GM23338 (cell line): Measurements from ENCODE around the gene CYSTM1. TPM values are rescaled to one million over a fixed set of nuclear protein-coding genes. Genes with fewer than 3 reads are reported as not detected.

Experiments used
- ATAC-seq: fragments of 200-7000 bp; cut with Tn5 transposase; 3 replicates; pipeline ENCODE4 v1.9.1; 2020
- DNase-seq: peaks from one replicate; pipeline ENCODE4 v3.0.0-alpha.2; 2015; ENCODE audit warnings: low spot score
- H2AFZ ChIP-seq: fragments of 200-600 bp; sonication (generic); 2 replicates; pipeline ENCODE4 v1.8.0; 2016; ENCODE audit warnings: antibody characterized with exemption, mild to moderate bottlenecking, moderate library complexity
- H3F3A ChIP-seq: fragments of 200-600 bp; sonication (generic); replicated peaks from 2 replicates; pipeline ENCODE4 v1.8.0; 2017; ENCODE audit warnings: antibody characterized with exemption, mixed run types, low read depth
- H3K27ac ChIP-seq: fragments of 200-600 bp; sonication (generic); 2 replicates; pipeline ENCODE4 v1.6.1; 2016; ENCODE audit warnings: low read depth
- H3K27me3 ChIP-seq: fragments of 200-600 bp; sonication (generic); 2 replicates; pipeline ENCODE4 v1.8.0; 2016; ENCODE audit warnings: mild to moderate bottlenecking, mixed run types, moderate library complexity; ENCODE audit not compliant: insufficient read depth
- H3K36me3 ChIP-seq: fragments of 200-600 bp; sonication (generic); 2 replicates; pipeline ENCODE4 v1.8.0; 2016; ENCODE audit warnings: mild to moderate bottlenecking; ENCODE audit not compliant: insufficient read depth
- H3K4me1 ChIP-seq: fragments of 200-600 bp; sonication (generic); 2 replicates; pipeline ENCODE4 v1.8.0; 2016; ENCODE audit warnings: mild to moderate bottlenecking, moderate library complexity; ENCODE audit not compliant: insufficient read depth
- H3K4me2 ChIP-seq: fragments of 200-600 bp; sonication (generic); 2 replicates; pipeline ENCODE4 v1.7.1; 2017; ENCODE audit warnings: mixed run types
- H3K4me3 ChIP-seq: fragments of 200-600 bp; sonication (generic); 2 replicates; pipeline ENCODE4 v1.6.1; 2016; ENCODE audit warnings: mixed run types
- H3K79me2 ChIP-seq: fragments of 200-600 bp; sonication (generic); replicated peaks from 2 replicates; pipeline ENCODE4 v1.8.0; 2017; ENCODE audit warnings: mild to moderate bottlenecking; ENCODE audit not compliant: insufficient read depth
- H3K9me2 ChIP-seq: fragments of 200-600 bp; sonication (generic); 2 replicates; pipeline ENCODE4 v1.8.0; 2017; ENCODE audit not compliant: insufficient read depth
- H4K20me1 ChIP-seq: fragments of 200-600 bp; sonication (generic); replicated peaks from 2 replicates; pipeline ENCODE4 v1.8.0; 2017; ENCODE audit warnings: mild to moderate bottlenecking; ENCODE audit not compliant: insufficient read depth
- H3K27ac Mint-ChIP-seq: 2 replicates; pipeline ENCODE4 v1.8.0; 2020; ENCODE audit warnings: inconsistent platforms, mild to moderate bottlenecking, moderate library complexity, mixed read lengths
- H3K27me3 Mint-ChIP-seq: 3 replicates; pipeline ENCODE4 v1.8.0; 2022; ENCODE audit warnings: low read depth, mild to moderate bottlenecking, moderate library complexity, mixed read lengths, inconsistent platforms; ENCODE audit not compliant: insufficient read depth, poor library complexity
- H3K36me3 Mint-ChIP-seq: 3 replicates; pipeline ENCODE4 v1.8.0; 2021; ENCODE audit warnings: low read depth, mild to moderate bottlenecking, inconsistent platforms, moderate library complexity, mixed read lengths
- H3K4me1 Mint-ChIP-seq: 3 replicates; pipeline ENCODE4 v1.8.0; 2020; ENCODE audit warnings: mild to moderate bottlenecking, inconsistent platforms, mixed read lengths
- H3K4me3 Mint-ChIP-seq: 3 replicates; pipeline ENCODE4 v1.8.0; 2021; ENCODE audit warnings: moderate library complexity, mild to moderate bottlenecking, inconsistent platforms, mixed read lengths
- H3K9me3 Mint-ChIP-seq: 3 replicates; pipeline ENCODE4 v1.8.0; 2020; ENCODE audit warnings: moderate library complexity, mild to moderate bottlenecking, inconsistent platforms, mixed read lengths
- CREB1 ChIP-seq: fragments of 250-450 bp; sonication (Bioruptor Pico); IDR thresholded peaks from 2 replicates; pipeline ENCODE4 v1.5.0; 2020; ENCODE audit warnings: low read depth, mild to moderate bottlenecking, moderate library complexity
- EZH2 ChIP-seq: fragments of 200-600 bp; sonication (generic); IDR thresholded peaks from one replicate; pipeline ENCODE4 v1.8.0; 2017; ENCODE audit warnings: antibody characterized with exemption, mild to moderate bottlenecking, low read depth; ENCODE audit not compliant: unreplicated experiment
- EZH2phosphoT487 ChIP-seq: fragments of 200-600 bp; sonication (generic); IDR thresholded peaks from one replicate; pipeline ENCODE4 v1.8.1; 2018; ENCODE audit warnings: antibody characterized with exemption; ENCODE audit not compliant: unreplicated experiment
- JUNB ChIP-seq: IDR thresholded peaks from one replicate; pipeline ENCODE4 v1.6.1; 2016; ENCODE audit warnings: antibody characterized with exemption; ENCODE audit not compliant: unreplicated experiment
- POLR2AphosphoS5 ChIP-seq: IDR thresholded peaks from 2 replicates; pipeline ENCODE4 v1.6.1; 2016; ENCODE audit warnings: antibody characterized with exemption, low read depth
- STAT1 ChIP-seq: IDR thresholded peaks from one replicate; pipeline ENCODE4 v1.6.1; 2016; ENCODE audit warnings: antibody characterized with exemption; ENCODE audit not compliant: unreplicated experiment
- ZNF114 ChIP-seq: fragments of 250-450 bp; sonication (Bioruptor Pico); IDR thresholded peaks from 2 replicates; pipeline ENCODE4 v1.5.0; 2020; ENCODE audit warnings: mild to moderate bottlenecking, moderate library complexity
- ZNF331 ChIP-seq: fragments of 250-450 bp; sonication (Bioruptor Pico); IDR thresholded peaks from 2 replicates; pipeline ENCODE4 v1.5.0; 2020; ENCODE audit warnings: low read depth, mild to moderate bottlenecking, moderate library complexity
- polyA plus RNA-seq: library from polyadenylated mRNA; unstranded; fragments of >200 nt; fragmentation: Nextera tagmentation; extraction: Ambion mirVana; gene quantifications from 2 replicates; pipeline ENCODE4 v1.2.1, GENCODE V29; 2016
- total RNA-seq: library from RNA; depleted of rRNA; stranded (reverse); fragments of >200 nt; shearing (Covaris generic); gene quantifications from 2 replicates; pipeline ENCODE4 v1.2.3, GENCODE V29; 2014
- TF ChIP-seq, protein P1 (sequence below): fragments of 250-450 bp; sonication (Bioruptor Pico); IDR thresholded peaks from 2 replicates; pipeline ENCODE4 v1.5.0; 2020; ENCODE audit warnings: mild to moderate bottlenecking, moderate library complexity
- TF ChIP-seq, protein P2 (sequence below): IDR thresholded peaks from 2 replicates; pipeline ENCODE4 v1.6.1; 2016; ENCODE audit warnings: antibody characterized with exemption
- TF ChIP-seq, protein P3 (sequence below): IDR thresholded peaks from one replicate; pipeline ENCODE4 v1.6.1; 2018; ENCODE audit warnings: antibody characterized with exemption; ENCODE audit not compliant: unreplicated experiment

Gene CYSTM1
- total and polyA plus RNA-seq, 2 experiments from 2014 or later: 14.4 to 46.0 TPM

DNA sequence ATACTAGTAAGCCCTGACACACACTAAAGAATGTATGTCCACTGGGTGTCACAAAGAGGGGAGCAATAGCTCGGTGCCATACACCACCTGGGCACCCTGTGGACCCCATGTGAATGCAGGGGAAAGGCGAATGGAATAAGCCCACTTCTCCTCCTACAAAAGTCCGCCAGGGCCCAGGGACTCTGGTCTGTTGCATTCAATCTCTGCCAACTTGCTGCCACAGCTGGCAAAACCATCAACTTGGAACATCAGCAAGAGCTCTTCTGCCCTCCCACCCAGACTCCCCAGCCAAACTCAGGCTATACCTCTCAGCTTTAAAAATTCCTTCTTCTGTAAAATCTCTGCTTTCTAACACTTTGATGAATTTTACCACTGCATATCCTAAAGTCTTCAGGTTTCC is 73.4 kb downstream of the CYSTM1 start (continued):
- TF ChIP-seq, protein P1, sequence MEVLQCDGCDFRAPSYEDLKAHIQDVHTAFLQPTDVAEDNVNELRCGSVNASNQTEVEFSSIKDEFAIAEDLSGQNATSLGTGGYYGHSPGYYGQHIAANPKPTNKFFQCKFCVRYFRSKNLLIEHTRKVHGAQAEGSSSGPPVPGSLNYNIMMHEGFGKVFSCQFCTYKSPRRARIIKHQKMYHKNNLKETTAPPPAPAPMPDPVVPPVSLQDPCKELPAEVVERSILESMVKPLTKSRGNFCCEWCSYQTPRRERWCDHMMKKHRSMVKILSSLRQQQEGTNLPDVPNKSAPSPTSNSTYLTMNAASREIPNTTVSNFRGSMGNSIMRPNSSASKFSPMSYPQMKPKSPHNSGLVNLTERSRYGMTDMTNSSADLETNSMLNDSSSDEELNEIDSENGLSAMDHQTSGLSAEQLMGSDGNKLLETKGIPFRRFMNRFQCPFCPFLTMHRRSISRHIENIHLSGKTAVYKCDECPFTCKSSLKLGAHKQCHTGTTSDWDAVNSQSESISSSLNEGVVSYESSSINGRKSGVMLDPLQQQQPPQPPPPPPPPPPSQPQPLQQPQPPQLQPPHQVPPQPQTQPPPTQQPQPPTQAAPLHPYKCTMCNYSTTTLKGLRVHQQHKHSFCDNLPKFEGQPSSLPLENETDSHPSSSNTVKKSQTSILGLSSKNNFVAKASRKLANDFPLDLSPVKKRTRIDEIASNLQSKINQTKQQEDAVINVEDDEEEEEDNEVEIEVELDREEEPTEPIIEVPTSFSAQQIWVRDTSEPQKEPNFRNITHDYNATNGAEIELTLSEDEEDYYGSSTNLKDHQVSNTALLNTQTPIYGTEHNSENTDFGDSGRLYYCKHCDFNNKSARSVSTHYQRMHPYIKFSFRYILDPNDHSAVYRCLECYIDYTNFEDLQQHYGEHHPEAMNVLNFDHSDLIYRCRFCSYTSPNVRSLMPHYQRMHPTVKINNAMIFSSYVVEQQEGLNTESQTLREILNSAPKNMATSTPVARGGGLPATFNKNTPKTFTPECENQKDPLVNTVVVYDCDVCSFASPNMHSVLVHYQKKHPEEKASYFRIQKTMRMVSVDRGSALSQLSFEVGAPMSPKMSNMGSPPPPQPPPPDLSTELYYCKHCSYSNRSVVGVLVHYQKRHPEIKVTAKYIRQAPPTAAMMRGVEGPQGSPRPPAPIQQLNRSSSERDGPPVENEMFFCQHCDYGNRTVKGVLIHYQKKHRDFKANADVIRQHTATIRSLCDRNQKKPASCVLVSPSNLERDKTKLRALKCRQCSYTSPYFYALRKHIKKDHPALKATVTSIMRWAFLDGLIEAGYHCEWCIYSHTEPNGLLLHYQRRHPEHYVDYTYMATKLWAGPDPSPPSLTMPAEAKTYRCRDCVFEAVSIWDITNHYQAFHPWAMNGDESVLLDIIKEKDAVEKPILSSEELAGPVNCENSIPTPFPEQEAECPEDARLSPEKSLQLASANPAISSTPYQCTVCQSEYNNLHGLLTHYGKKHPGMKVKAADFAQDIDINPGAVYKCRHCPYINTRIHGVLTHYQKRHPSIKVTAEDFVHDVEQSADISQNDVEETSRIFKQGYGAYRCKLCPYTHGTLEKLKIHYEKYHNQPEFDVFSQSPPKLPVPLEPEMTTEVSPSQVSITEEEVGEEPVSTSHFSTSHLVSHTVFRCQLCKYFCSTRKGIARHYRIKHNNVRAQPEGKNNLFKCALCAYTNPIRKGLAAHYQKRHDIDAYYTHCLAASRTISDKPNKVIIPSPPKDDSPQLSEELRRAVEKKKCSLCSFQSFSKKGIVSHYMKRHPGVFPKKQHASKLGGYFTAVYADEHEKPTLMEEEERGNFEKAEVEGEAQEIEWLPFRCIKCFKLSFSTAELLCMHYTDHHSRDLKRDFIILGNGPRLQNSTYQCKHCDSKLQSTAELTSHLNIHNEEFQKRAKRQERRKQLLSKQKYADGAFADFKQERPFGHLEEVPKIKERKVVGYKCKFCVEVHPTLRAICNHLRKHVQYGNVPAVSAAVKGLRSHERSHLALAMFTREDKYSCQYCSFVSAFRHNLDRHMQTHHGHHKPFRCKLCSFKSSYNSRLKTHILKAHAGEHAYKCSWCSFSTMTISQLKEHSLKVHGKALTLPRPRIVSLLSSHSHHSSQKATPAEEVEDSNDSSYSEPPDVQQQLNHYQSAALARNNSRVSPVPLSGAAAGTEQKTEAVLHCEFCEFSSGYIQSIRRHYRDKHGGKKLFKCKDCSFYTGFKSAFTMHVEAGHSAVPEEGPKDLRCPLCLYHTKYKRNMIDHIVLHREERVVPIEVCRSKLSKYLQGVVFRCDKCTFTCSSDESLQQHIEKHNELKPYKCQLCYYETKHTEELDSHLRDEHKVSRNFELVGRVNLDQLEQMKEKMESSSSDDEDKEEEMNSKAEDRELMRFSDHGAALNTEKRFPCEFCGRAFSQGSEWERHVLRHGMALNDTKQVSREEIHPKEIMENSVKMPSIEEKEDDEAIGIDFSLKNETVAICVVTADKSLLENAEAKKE (CRISPR knock-in tag): no peak
- TF ChIP-seq, protein P2, sequence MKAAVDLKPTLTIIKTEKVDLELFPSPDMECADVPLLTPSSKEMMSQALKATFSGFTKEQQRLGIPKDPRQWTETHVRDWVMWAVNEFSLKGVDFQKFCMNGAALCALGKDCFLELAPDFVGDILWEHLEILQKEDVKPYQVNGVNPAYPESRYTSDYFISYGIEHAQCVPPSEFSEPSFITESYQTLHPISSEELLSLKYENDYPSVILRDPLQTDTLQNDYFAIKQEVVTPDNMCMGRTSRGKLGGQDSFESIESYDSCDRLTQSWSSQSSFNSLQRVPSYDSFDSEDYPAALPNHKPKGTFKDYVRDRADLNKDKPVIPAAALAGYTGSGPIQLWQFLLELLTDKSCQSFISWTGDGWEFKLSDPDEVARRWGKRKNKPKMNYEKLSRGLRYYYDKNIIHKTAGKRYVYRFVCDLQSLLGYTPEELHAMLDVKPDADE: no peak
- TF ChIP-seq ZNF114 (no peak), CREB1 (CRISPR knock-in tag) (no peak)

DNA sequence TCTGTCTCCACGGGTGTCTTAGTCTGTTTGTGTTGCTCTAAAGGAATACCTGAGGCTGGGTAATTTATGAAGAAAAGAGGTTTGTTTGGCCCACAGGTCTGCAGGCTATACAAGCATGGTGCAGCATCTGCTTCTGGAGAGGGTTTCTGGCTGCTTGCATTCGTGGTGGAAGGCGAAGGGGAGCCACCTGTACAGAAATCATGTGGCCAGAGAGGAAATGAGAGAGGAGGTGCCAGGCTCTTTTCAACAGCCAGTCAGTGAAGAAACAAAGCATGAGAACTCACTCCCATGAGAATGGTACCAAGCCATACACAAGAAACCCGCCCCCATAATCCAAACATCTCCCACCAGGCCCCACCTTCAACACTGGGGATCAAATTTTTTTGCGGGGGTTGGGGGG is 74.5 kb downstream of the CYSTM1 start:
- Mint-ChIP-seq H3K36me3 (peaks cover 14% of the 10 kb centered on the region), H3K4me3 (no peak overlapping the region), H3K27me3 (peaks cover 9% of the 10 kb centered on the region), H3K9me3 (no peaks in the 10 kb centered on the region), H3K27ac (no peak overlapping the region), H3K4me1 (peaks cover 36% of the 10 kb centered on the region)
- Histone ChIP-seq H3K36me3 (no peaks in the 10 kb centered on the region), H3K9me2 (no peaks in the 10 kb centered on the region), H3K4me1 (peaks cover 27% of the 10 kb centered on the region), H3K4me2 (no peak overlapping the region), H3K27ac (no peak overlapping the region), H3K4me3 (no peak overlapping the region), H3K27me3 (no peaks in the 10 kb centered on the region), H3K79me2 (peaks cover 42% of the 10 kb centered on the region; the same call in 1 of the 2 replicates), H3F3A (peaks cover 12% of the 10 kb centered on the region; the same call in 1 of the 2 replicates), H4K20me1 (peaks cover 16% of the 10 kb centered on the region), H2AFZ (no peak overlapping the region)
- ATAC-seq: no peak
- no peak for DNase-seq
- TF ChIP-seq CREB1 (CRISPR knock-in tag) (no peak), ZNF331 (CRISPR knock-in tag) (no peak), POLR2AphosphoS5 (no peak), EZH2phosphoT487 (no peak), EZH2 (no peak), STAT1 (no peak), ZNF114 (no peak), JUNB (no peak)
- TF ChIP-seq, protein P3, sequence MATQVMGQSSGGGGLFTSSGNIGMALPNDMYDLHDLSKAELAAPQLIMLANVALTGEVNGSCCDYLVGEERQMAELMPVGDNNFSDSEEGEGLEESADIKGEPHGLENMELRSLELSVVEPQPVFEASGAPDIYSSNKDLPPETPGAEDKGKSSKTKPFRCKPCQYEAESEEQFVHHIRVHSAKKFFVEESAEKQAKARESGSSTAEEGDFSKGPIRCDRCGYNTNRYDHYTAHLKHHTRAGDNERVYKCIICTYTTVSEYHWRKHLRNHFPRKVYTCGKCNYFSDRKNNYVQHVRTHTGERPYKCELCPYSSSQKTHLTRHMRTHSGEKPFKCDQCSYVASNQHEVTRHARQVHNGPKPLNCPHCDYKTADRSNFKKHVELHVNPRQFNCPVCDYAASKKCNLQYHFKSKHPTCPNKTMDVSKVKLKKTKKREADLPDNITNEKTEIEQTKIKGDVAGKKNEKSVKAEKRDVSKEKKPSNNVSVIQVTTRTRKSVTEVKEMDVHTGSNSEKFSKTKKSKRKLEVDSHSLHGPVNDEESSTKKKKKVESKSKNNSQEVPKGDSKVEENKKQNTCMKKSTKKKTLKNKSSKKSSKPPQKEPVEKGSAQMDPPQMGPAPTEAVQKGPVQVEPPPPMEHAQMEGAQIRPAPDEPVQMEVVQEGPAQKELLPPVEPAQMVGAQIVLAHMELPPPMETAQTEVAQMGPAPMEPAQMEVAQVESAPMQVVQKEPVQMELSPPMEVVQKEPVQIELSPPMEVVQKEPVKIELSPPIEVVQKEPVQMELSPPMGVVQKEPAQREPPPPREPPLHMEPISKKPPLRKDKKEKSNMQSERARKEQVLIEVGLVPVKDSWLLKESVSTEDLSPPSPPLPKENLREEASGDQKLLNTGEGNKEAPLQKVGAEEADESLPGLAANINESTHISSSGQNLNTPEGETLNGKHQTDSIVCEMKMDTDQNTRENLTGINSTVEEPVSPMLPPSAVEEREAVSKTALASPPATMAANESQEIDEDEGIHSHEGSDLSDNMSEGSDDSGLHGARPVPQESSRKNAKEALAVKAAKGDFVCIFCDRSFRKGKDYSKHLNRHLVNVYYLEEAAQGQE: no peak
